GM18951 (cell line): ENCODE measurements around the gene WDFY1.
"Not testable (repeated sequence)": the region's sequence is repeated elsewhere in the genome, so short reads cannot be mapped to it uniquely, and the experiment has no call there.

Experiments
- POLR2A ChIP-seq: IDR thresholded peaks from 4 replicates; pipeline ENCODE4 v1.6.1; 2011; ENCODE audit warnings: mild to moderate bottlenecking; ENCODE audit not compliant: insufficient read length, insufficient read depth; ENCODE audit errors: extremely low read depth
- in situ Hi-C: fragments of 300-500 bp; cut with MboI; formaldehyde crosslinking; loops from one replicate; pipeline ENCODE4 v1.12.0; 2022; ENCODE audit warnings: low sequenced_read_pairs, mixed read lengths, inconsistent platforms; ENCODE audit not compliant: unreplicated experiment

Gene WDFY1

DNA sequence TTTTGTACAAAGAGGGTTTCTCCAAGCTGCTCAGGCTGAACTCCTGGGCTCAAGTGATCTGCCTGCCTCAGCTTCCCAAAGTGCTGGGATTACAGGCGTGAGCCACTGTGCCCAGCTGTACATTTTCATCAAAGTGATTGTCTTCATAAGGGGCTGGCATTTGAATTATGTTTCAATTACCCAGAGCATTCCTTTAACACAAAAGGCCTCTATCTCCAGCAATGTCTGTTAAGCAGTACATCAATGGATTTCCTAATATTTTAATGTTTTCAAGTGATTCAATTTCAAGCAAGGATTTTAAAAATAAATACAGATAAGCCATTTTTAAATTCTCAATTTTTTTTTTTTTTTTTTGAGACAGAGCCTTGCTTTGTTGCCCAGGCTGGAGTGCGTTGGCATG, 56.9 kb downstream of the WDFY1 start:
- no peak for TF ChIP-seq POLR2A
- in situ Hi-C loops, result no loop called here

DNA sequence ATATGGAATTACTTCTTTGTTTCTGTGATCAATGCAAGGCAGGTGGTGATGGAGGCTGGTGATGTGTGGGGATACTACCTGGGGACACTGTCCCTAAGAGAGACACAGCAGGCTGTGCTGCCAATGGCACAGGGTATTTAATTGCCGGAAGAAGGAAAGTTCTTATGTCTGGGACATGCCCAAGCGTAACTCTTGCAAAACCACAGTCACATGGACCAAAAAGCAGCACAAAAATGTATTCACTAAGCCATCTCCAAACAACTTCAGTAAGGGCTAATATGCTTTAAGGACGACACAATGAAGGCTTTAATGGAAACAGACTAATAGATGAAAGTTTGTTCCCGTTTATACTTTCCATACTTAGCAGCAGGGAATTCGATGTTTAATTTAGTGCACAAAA, 58.0 kb downstream of the WDFY1 start:
- in situ Hi-C loops, result no loop called here

DNA sequence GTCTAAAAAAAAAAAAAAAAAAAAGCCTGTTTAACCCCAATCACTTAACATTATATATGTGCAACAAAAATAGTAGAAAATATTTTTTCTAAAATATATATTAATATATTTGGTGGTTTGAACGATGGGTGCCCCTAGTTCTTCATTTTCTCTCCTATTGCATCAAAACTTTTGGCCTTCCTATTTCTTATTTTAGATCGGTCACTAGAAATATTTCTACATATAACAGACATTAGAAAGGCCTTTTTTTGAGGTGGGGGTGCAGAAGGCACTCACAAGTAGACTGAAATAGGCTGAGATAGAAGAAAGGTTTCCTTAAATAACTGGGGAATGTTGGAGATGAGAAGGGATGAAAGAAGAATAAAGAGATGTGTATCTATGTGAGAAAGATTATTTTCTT, 58.4 kb downstream of the WDFY1 start:
- in situ Hi-C loops, result no loop called here

More for the DNA sequence above, 58.0 kb downstream of the WDFY1 start:
- no peak for TF ChIP-seq POLR2A

DNA sequence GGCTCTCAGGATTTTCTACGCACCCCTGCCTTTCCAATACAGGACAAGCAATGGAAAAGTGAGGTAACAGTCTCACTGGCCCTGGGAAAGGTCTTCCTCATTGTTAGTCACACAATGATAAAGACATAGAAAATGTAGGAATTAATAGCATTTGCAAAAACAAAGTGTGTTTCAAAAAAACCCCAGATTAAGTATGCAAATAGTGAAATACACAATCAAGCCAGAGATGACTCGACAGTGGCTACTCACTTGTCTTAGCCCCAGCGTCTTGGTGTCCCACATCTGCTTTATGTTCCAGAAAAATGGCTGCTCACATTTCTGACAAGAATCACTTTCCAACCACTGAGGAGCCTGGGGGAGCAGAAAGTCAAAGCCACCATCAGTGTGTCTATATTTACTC, 60.7 kb downstream of the WDFY1 start:
- in situ Hi-C loops, result no loop called here
- TF ChIP-seq POLR2A, result no peak

More for the DNA sequence above, 58.4 kb downstream of the WDFY1 start:
- TF ChIP-seq POLR2A, result no peak

DNA sequence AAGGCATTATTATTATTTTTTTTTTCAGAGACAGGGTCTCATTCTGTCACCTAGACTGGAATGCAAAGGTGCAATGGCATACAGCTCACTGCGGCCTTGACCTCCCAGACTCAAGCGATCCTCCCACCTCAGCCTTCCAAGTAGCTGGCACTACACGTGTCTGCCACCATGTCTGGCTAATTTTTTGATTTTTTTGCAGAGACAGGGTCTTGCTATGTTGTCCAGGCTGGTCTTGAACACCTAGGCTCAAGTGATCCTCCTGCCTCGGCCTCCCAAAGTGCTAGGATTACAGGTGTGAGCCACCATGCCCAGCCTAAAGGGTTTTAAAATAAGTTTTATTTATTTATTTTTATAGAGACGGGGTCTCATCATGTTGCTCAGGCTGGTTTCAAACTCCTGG, 62.4 kb downstream of the WDFY1 start:
- no peak for TF ChIP-seq POLR2A
- in situ Hi-C loops, result no loop called here

DNA sequence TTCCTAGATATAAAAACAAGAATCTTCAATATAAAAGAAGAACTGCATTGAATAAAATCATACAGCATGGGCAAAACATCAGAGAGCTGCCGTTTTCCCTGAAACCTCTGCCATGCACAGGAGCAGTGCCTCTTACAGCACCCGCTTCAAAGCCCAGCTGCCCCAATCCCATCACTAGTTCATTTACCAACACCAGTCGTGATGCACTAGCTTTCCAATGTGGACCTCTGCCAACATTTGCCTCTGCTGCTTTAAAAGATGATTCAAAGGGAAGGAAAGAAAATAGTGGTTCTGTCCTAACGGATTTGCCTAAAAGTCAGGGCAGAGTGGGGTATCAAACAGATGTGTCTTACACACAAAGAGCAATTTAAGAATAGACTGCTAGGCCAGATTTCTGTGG, 64.3 kb downstream of the WDFY1 start:
- in situ Hi-C loops, result no loop called here
- TF ChIP-seq POLR2A, result no peak

DNA sequence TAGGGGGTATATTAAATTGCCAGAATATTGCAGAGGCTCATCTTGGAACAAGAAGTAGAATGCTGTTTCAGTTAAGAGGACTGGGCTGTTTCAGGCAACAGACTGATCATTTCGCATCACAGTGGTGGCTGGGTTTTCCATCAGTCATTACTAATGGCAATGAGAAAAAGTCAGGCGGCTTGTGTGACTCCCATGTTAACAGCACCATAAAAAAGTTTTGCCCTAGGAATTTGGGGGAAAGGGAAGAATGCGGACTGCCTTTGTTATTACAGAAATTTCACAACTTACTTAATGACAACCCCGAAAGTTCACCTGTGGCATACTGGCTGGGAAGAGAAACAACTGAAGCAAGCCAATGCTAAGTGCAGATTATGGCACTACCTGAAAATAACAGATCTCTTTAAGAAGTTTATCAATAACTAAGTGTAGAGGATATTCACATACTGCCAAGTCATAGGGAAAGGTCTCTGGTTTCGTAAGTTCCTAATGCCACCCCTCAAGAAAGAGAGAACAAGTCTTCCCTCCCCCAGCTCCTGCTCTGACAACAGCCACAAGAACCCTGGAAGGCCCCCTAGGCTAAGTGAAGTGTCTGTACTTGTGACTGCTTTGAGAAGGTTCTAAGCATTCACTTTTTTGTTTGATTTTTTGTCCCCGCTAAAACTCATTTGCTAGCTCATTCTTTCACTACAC, 67.3 kb downstream of the WDFY1 start:
- in situ Hi-C loops, result no loop called here
- TF ChIP-seq POLR2A, result no peak

DNA sequence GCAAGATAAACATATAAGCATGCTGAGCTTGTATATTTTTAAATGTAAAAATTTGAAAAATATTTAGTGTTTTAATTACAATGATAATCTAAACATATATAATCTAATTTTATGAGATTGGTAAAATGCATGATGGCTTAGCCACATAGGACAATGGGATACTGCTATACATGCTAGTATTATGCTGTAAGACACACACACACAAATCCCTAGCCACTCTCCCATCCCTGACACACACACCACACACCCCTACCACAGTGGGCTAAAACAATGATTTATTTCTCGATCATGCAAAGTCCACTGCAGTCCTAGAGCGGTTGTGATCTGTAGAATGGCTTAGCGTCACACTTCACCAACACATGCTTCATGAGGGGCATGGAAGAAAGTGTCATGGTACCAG, 71.5 kb downstream of the WDFY1 start:
- in situ Hi-C loops, result no loop called here
- TF ChIP-seq POLR2A, result no peak

DNA sequence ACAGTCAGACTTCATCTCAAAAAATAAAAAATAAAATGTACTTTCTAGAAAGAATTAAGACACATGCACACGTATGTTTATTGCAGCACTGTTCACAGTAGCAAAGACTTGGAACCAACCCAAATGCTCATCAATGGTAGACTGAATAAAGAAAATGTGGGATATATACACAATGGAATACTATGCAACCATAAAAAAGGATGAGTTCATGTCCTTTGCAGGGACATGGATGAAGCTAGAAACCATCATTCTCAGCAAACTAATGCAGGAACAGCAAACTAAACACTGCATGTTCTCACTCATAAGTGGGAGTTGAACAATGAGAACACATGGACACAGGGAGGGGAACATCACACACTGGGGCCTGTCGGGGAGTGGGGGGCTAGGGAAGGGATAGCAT, 72.4 kb downstream of the WDFY1 start:
- in situ Hi-C loops, result not testable (repeated sequence)

DNA sequence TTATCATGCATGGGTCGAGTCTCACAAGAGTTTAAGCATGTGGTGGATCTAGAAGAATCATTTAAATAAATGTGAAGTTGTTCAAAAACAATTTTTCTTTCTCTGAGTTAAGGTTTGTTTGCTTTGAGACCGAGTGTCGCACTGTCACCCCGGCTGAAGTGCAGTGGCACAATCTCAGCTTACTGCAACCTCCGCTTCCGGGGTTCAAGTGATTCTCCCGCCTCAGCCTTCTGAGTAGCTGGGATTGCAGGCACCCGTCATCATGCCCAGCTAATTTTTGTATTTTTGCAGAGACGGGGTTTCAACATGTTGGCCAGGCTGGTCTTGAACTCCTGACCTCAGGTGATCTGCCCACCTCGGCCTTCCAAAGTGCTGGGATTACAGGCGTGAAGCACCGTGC, 73.5 kb downstream of the WDFY1 start:
- in situ Hi-C loops, result not testable (repeated sequence)

DNA sequence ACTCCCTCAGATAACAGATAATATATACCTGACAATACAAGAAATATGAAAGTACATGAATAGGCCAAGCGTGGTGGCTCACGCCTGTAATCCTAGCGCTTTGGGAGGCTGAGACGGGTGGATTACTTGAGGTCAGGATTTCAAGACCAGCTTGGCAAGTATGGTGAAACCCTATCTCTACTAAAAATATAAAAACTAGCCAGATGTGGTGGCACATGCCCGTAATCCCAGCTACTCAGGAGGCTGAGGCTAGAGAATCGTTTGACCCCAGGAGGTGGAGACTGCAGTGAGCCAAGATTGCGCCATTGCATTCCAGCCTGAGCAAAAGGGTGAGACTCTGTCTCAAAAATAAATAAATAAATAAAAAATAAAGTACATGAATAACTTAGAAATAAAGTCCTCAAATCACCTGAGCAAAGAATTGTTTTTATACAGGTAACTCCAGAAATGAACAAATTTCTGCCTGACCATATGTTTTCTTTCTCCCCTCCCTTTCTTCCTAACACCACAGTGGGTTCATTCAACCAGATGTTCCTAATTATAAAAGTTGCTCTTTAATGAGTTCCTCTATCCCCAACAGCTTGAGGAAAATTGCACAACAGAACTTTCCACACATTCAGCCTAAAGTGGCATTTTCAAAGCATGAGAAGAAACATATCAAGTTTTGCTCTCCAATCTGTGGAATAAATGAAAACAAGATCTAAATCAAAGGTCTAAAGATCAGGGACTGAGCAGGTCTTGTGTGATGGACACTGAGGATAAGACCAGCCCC, 74.1 kb downstream of the WDFY1 start:
- no peak for TF ChIP-seq POLR2A
- in situ Hi-C loops, result no loop called here

DNA sequence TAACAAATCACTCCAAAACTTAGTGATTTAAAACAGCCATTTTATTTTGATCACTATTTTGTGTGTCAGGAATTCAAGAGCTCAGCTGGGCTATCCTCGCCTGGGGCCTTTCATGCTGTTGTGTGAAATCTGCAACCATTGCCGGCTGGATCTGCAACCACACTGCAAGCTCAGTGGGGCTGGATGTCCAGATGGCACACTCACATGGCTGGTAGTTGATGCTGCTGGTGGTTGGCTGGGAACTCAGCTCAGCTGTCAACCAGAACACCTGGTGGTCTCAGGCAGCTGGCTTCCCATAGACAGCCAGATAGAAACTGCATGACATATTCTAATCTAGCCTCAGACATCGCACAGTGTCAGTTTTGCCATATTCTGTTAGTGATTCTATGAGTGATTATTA, 77.1 kb downstream of the WDFY1 start:
- no peak for TF ChIP-seq POLR2A
- in situ Hi-C loops, result no loop called here

DNA sequence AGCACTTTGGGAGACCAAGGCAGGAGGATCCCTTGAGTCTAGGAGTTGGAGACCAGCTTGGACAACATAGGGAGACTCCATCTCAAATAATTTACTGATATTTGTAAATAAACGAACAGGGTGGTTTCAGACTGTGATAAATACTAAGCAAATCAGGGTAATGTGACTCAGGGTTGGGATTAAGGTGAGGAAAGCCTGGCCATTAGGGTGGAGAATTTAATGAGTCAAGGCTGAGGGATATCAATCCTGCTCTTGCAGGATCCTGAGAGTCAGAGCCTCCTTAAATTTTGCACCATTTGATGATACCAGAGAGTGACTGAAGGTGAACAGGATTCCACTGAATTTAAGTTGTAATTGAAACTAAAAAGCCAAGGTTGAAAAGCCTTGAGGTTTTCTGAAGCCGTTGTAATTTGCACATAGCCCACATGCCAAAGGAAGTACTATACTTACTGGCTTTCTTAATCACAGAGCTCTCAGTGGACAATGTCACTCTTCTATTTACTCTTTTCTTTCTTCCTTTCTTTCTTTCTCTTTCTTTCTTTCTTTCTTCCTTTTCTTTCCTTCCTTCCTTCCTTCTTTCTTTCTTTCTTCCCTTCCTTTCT, 79.1 kb downstream of the WDFY1 start:
- no peak for TF ChIP-seq POLR2A

DNA sequence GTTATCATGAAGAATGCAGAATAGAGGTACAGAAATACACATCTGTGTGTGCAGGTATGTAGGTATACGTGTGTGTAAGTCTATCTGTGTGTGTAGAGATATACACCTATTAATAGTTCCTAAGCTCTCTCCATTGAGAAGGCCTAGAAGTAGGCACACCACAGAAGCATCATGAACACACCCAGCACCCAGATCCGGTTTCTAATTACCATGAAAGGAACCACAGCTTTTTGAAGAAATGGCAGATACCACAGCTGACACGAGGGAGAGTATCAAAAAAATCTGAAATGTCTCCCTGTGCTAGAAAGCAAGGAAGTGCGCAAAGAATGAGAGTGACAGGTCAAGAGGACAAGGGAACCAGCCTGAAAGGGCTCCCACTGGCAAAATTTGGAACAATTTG, 80.0 kb downstream of the WDFY1 start:
- in situ Hi-C loops, result no loop called here
- no peak for TF ChIP-seq POLR2A

More for the DNA sequence above, 79.1 kb downstream of the WDFY1 start:
- in situ Hi-C loops, result no loop called here

DNA sequence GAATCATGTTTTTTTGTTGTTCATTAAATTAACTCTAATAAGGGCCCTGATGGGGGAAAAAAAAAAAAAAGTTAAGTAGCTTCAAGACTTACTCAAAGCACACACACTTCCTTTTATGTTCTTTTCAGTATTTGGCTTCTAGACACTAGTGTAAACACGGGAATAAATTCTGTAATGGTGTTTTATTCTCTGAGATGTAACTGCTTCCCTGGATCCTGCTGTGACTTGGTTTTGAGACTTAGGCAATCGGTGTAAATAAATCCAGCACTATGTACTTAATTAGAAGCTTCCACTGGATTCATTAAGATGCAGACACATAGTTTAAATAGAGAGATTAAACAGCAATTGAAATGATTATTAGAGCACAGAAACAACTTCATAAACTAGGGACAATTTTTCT, 81.6 kb downstream of the WDFY1 start:
- in situ Hi-C loops, result no loop called here
- no peak for TF ChIP-seq POLR2A
